HG03060 (cell line): ENCODE results near the gene GABRG3.
"Not testable (repeated sequence)": the region's sequence is repeated elsewhere in the genome, so short reads cannot be mapped to it uniquely, and the experiment has no call there.

ENCODE experiments used
- ATAC-seq: cut with Tn5 transposase; IDR thresholded peaks from one replicate; pipeline ENCODE4 v1.9.1; 2021; ENCODE audit warnings: low read depth, moderate number of reproducible peaks; ENCODE audit not compliant: unreplicated experiment

Gene GABRG3

DNA sequence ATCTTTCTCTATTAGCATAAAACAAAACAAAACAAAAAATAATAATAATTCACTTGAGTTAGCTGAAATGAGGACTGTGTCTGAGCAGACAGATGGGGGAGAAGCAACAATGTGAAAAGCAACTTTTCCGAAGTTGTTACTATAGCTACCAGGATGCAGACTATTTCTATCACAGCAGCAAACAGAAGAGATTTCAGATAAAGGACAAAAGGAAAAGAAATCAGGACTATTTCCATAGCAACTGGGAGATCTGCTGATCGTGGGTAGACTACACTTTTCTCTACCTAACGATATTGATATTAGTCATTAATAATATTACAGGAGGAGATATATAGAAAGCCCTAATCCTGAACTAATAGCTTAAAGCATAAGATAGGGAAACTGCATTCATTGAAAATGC is 321.7 kb downstream of the GABRG3 start:
- no peak for ATAC-seq

DNA sequence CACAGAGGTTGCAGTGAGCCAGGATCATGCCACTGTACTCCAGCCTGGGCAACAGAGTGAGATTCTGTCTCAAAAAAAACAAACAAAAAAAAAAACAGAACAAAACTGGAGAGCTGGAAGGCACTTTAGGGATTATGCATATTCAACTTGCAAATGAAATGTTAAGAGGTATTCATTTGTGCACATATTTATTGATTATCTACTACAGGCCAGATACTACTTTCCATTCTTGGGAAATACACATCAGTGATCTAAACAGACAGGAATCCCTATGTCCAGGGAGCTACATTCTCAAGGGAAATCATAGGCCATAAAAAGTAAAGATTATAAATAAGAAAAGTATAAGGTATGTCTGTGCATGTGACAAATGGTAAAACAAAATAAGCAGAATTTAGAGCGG is 322.6 kb downstream of the GABRG3 start:
- ATAC-seq = no peak

DNA sequence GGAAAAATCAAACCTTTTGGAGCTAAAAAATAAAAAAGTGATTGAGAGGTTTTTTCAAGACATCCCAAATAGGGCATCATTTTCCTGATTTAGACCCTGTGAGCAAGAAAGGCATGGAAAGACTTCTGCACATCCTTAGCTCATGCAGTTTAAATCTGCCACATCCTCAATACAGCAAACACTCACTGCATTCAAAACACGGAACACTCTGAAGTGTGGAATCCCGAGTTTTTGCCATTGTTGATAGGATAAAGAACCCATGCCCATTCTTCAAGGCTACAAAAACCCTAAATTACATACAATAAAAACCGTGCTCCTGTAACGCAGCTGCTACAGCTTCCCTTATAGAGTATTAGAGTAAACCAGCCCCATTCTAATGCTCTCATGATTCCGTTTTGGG is 346.8 kb downstream of the GABRG3 start:
- no peak for ATAC-seq

- no peak for ATAC-seq
Observed at GRCh38 chr15:27323801-27324200, 352.8 kb downstream of the GABRG3 start.

- no peak for ATAC-seq
Observed at GRCh38 chr15:27324886-27325615, 354.1 kb downstream of the GABRG3 start.

DNA sequence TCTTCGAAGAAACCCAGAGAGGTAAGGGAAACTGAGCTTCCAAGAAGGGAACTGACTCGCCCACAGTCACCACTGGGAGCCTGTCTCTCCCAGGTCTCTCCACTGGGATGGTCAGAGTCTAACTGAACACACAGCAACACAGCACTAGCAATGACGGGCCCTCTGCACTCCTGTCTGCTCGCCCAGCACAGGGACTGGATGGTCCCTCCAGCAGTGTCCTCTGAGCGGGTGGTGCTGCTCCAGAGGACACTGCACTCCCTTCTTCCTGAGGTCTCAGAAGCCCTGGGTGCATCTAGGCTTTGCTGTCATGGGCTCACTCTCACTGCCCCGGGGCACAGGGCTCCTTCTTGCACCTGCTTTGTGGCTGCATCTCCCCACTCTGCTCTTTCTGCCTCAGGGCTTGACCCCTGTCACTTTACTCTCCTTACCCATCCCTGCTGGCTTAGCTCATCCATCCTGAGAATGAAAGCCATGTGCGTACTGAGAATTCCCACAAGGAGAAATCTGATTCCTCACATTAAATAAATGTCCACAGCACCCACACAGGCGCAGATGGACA is 356.6 kb downstream of the GABRG3 start:
- ATAC-seq = no peak

DNA sequence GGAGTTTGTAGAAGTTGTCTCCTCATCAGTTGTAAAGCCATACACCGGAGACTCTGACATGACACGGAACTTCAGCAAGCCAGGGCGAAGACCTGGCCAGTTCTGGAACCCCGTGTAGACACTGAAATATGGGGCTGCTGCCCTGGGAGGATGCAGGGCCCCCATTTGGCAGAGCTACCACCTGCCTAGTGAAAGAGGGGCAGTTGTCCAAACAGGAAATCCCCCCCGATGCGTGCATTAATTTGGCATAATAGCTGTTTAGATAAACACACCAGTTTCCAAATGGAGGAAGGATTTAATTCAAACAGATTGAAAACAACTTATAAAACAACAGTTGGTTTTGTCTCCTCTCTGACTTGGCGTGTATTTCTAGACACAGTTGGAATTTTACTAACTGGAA is 357.2 kb downstream of the GABRG3 start:
- ATAC-seq = no peak

- no peak for ATAC-seq
Observed at GRCh38 chr15:27328608-27329007, 357.6 kb downstream of the GABRG3 start.

- no peak for ATAC-seq
Observed at GRCh38 chr15:27330326-27330725, 359.3 kb downstream of the GABRG3 start.

GRCh38 chr15:27336676-27337075 is 365.7 kb downstream of the GABRG3 start:
- no peak for ATAC-seq

DNA sequence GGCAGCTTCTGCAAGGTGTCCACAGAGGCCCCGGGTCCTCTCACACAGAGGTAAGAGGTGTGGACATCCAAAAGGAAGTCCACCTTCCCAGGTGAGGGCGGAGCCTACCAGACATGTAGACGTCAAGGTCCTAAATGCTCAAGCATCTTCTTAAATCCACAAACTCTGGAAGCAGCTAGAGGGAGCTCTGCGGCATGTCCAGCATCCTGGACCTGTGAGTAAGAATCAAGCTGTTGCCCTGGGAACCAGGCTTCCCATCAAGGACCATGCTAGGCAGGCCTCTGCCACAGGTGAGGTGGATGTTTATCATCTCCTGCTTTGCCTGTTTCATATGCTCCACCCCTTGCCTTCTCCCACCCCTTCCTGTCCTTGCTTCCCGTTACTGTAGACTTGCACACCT is 368.2 kb downstream of the GABRG3 start:
- ATAC-seq = no peak

GRCh38 chr15:27341780-27342343 is 370.9 kb downstream of the GABRG3 start:
- ATAC-seq = no peak

GRCh38 chr15:27342991-27343390 is 372.0 kb downstream of the GABRG3 start:
- no peak for ATAC-seq

GRCh38 chr15:27352136-27352535 is 381.2 kb downstream of the GABRG3 start:
- ATAC-seq = no peak

DNA sequence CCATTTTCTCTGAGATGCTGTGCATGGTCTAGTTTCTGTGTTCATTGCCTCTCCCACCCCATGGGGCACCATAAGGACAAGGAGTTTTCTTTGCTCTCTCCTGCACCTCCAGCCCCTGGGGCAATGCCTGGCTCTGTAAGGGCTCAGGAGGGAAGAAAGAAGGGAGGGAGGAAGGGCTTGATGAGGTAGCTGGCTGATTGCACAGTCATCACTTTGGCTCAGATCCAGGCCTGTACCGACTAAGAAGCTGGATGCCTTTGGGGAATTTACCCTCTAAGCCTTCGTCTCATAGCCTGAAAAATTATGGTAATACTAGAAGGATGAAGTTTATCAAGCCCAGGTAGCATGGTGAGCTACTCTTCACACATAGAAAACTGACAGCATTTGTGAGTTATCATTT is 382.9 kb downstream of the GABRG3 start:
- ATAC-seq = no peak

DNA sequence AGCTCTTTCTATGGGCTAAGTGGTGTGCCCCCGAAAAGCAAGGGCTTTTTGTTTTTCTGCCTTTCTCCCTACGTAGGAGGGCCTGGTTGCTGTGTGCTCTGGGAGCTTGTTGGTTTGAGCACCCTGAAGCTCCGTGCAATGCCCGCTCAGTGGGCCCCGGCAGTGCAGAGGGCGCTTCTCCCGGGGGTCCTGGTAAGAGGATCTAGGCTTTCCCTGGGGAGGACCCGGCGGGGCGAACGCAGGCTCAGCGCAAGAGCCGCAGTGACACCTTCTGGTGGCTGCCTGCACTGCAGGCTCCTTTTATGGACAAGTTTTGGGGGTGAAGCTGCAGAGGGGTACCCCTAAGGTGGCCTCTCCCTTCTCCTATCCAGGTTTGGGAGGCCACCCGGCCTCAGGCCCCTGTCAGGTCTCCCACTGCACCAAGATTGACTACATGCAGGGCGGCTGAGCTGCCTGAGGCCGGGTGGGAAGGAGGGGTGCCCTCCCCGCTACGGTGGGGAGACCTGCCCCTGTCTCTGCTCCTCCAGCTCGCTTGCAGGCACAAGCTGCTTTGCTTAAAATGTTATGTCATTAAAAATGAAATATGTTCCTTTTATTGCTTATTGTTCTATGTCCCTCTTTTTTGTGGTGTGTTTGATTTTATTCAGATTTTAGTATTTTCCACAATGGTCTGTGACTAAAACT is 387.9 kb downstream of the GABRG3 start:
- ATAC-seq = no peak

DNA sequence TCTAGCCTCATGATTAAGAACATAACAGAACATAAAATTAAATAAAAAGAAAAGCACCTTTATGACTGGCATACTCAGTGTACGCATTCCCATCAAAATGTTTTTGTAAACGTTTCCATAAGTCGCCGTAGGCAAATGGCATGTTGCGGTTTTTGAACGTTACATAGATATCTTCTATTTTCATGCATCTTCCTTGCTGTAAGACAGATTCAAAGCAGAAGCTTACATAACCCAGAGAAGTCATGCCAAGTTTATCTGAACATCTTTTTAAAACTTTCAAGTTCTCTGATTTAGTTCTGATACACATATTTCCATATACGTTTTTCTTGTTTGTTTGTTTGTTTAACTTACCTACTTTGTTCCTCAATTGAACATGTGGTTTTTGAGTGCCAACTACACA is 388.6 kb downstream of the GABRG3 start:
- no peak for ATAC-seq

DNA sequence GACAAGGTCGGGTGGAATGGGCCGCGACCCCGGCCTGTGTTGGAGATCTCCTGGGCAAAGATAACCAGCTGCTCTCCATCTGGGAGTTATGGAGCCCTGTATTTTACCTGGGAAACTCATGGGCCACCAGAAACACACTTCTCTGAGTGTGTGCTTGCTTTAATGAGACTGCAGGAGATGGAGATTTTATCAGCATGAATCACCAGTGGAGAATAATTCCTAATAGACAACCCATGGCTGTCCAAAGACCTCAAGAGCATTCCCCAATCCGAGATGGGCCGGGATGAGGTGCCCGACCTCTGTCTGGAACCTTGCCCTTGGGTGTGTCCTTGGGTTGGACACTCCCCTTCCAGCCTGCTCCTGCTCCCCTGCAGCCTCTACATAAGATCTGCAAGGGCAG is 389.3 kb downstream of the GABRG3 start:
- no peak for ATAC-seq

- no peak for ATAC-seq
Observed at GRCh38 chr15:27361438-27361837, 390.5 kb downstream of the GABRG3 start.

DNA sequence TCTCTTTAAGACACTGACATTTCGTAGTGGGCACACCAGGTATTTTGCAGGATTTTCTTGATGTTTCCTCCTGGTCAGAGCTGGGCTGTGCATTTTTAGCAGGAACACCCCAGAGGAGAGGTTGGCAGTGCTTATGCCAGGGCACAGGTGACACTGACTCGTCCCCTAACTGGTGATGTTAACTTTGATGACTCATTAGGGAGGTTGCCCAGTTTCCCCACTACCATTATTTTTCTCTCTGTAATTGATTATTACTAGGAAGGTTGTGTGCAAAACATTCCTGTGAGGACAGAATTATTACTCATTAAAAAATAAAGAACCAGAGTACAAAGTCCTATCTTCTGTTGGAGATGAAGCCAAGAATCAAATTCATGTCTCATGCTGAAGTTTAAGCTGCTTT is 394.5 kb downstream of the GABRG3 start:
- ATAC-seq = no peak

DNA sequence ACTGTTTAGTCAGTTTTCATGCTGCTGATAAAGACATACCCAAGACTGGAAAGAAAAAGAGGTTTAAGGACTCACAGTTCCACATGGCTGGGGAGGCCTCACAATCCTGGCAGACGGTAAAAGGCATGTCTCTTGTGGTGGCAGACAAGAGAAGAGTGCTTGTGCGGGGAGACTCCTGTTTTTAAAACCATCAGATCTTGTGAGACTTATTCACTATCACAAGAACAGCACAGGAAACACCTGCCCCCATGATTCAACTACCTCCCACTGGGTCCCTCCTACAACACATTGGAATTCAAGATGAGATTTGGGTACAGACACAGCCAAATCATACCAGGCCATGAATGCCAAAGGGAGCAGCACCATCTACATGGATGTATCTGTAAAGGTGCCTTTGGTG is 406.4 kb downstream of the GABRG3 start:
- ATAC-seq = not testable (repeated sequence)
